ENCODE data around the gene ABI2. TPM values are rescaled to one million over a fixed set of nuclear protein-coding genes. Genes with fewer than 3 reads are reported as not detected.
A peak's percentile ranks its signal among the peaks of the same experiment; 100 is the strongest.
"Not testable (repeated sequence)": the region's sequence is repeated elsewhere in the genome, so short reads cannot be mapped to it uniquely, and the experiment has no call there.

The ABI2 gene
- total and polyA plus RNA-seq, 4 experiments from 2014 or later, result 19.7 to 39.1 (median 26.3) TPM

GRCh38 chr2:203427061-203427460, 98.9 kb downstream of the ABI2 start:
- H3K9me3 Mint-ChIP-seq, result no peaks in the 10 kb centered on the region
- intact Hi-C loops (cut with micrococcal nuclease), result no loop called here
- H3K27ac Mint-ChIP-seq, result no peak overlapping the region
- no peaks in the 10 kb centered on the region for H3K9me3 ChIP-seq (ENCODE audit: control insufficient read depth in 1 of 2, low read length in 2 of 2)
- ChIA-PET CTCF (ENCODE audit: partially characterized antibody) (interaction anchor here (3.0 kb wide), 1 partner anchor 25 kb away, joined by 12 read pairs; no protein-coding TSS in a partner anchor), POLR2A (ENCODE audit: partially characterized antibody) (no interaction called here)
- H3K27me3 ChIP-seq (ENCODE audit: insufficient read depth, low read length), result no peaks in the 10 kb centered on the region
- DNase-seq, result no peak
- H3K4me1 ChIP-seq (ENCODE audit: insufficient read depth, low read length), result no peaks in the 10 kb centered on the region
- H3K27me3 Mint-ChIP-seq, result no peaks in the 10 kb centered on the region
- H3K36me3 Mint-ChIP-seq, result peaks cover 33 to 34% of the 10 kb centered on the region in 2 donors
- H3K4me1 Mint-ChIP-seq, result no peaks in the 10 kb centered on the region
- H3K4me3 ChIP-seq (ENCODE audit: low read length in 2 of 2), result no peak overlapping the region
- H3K27ac ChIP-seq (ENCODE audit: low read depth, low read length), result no peak overlapping the region
- H3K4me3 Mint-ChIP-seq, result no peak overlapping the region
- H3K36me3 ChIP-seq (ENCODE audit: insufficient read depth, low read length), result no peaks in the 10 kb centered on the region

GRCh38 chr2:203429643-203430042, 101.4 kb downstream of the ABI2 start:
- H3K27ac ChIP-seq (ENCODE audit: low read depth, low read length); H3K36me3 ChIP-seq (ENCODE audit: insufficient read depth, low read length); DNase-seq; H3K4me3 Mint-ChIP-seq; H3K4me3 ChIP-seq (ENCODE audit: low read length in 2 of 2); intact Hi-C loops (cut with micrococcal nuclease); H3K27ac Mint-ChIP-seq; H3K9me3 Mint-ChIP-seq; H3K4me1 ChIP-seq (ENCODE audit: insufficient read depth, low read length); H3K9me3 ChIP-seq (ENCODE audit: control insufficient read depth in 1 of 2, low read length in 2 of 2); H3K4me1 Mint-ChIP-seq; H3K27me3 Mint-ChIP-seq; POLR2A ChIA-PET (ENCODE audit: partially characterized antibody); H3K27me3 ChIP-seq (ENCODE audit: insufficient read depth, low read length): not testable (repeated sequence)
- peaks cover 24 to 27% of the 10 kb centered on the region in 2 donors for H3K36me3 Mint-ChIP-seq
- CTCF ChIA-PET (ENCODE audit: partially characterized antibody), result interaction anchor here (3.0 kb wide), 1 partner anchor 23 kb away, joined by 12 read pairs; no protein-coding TSS in a partner anchor

GRCh38 chr2:203431391-203432185, 103.4 kb downstream of the ABI2 start:
- no peaks in the 10 kb centered on the region for H3K27me3 ChIP-seq (ENCODE audit: insufficient read depth, low read length)
- no peak overlapping the region for H3K4me3 Mint-ChIP-seq
- no peak overlapping the region for H3K27ac ChIP-seq (ENCODE audit: low read depth, low read length)
- H3K27me3 Mint-ChIP-seq, result no peaks in the 10 kb centered on the region
- no peak overlapping the region for H3K4me3 ChIP-seq (ENCODE audit: low read length in 2 of 2)
- H3K36me3 ChIP-seq (ENCODE audit: insufficient read depth, low read length), result no peaks in the 10 kb centered on the region
- no peaks in the 10 kb centered on the region for H3K9me3 Mint-ChIP-seq
- no peak overlapping the region for H3K27ac Mint-ChIP-seq
- H3K36me3 Mint-ChIP-seq, result peaks cover 20 to 27% of the 10 kb centered on the region in 2 donors
- H3K4me1 ChIP-seq (ENCODE audit: insufficient read depth, low read length), result no peaks in the 10 kb centered on the region
- no peaks in the 10 kb centered on the region for H3K4me1 Mint-ChIP-seq
- DNase-seq, result no peak
- no peaks in the 10 kb centered on the region for H3K9me3 ChIP-seq (ENCODE audit: control insufficient read depth in 1 of 2, low read length in 2 of 2)
- intact Hi-C loops (cut with micrococcal nuclease), result no loop called here
- POLR2A ChIA-PET (ENCODE audit: partially characterized antibody), result no interaction called here
- CTCF ChIA-PET (ENCODE audit: partially characterized antibody), result interaction anchor here (1.8 kb wide), 1 partner anchor 11 kb away, joined by 5 read pairs; no protein-coding TSS in a partner anchor

- ChIA-PET POLR2A (ENCODE audit: partially characterized antibody) (no interaction called here), CTCF (ENCODE audit: partially characterized antibody) (interaction anchor here (1.8 kb wide), 1 partner anchor 9 kb away, joined by 5 read pairs; no protein-coding TSS in a partner anchor)
- H3K4me3 ChIP-seq (ENCODE audit: low read length in 2 of 2), result no peak overlapping the region
- intact Hi-C loops (cut with micrococcal nuclease), result no loop called here
- H3K9me3 ChIP-seq (ENCODE audit: control insufficient read depth in 1 of 2, low read length in 2 of 2), result no peaks in the 10 kb centered on the region
- H3K27me3 ChIP-seq (ENCODE audit: insufficient read depth, low read length), result no peaks in the 10 kb centered on the region
- H3K27ac Mint-ChIP-seq, result peak overlapping the region in 1 of 7 donors; percentile 47
- no peak for DNase-seq
- H3K9me3 Mint-ChIP-seq, result no peaks in the 10 kb centered on the region
- peaks cover 13 to 16% of the 10 kb centered on the region in 2 donors for H3K36me3 Mint-ChIP-seq
- H3K4me3 Mint-ChIP-seq, result no peak overlapping the region
- H3K4me1 Mint-ChIP-seq, result no peaks in the 10 kb centered on the region
- H3K36me3 ChIP-seq (ENCODE audit: insufficient read depth, low read length), result no peaks in the 10 kb centered on the region
- H3K27ac ChIP-seq (ENCODE audit: low read depth, low read length), result no peak overlapping the region
- no peaks in the 10 kb centered on the region for H3K4me1 ChIP-seq (ENCODE audit: insufficient read depth, low read length)
- no peaks in the 10 kb centered on the region for H3K27me3 Mint-ChIP-seq
These were observed 104.6 kb downstream of the ABI2 start for GRCh38 chr2:203432811-203433210.

GRCh38 chr2:203436496-203436895, 108.3 kb downstream of the ABI2 start:
- H3K27ac ChIP-seq (ENCODE audit: low read depth, low read length), result no peak overlapping the region
- Mint-ChIP-seq H3K4me3 (no peak overlapping the region), H3K9me3 (no peaks in the 10 kb centered on the region), H3K36me3 (peaks cover 4 to 12% of the 10 kb centered on the region in 2 donors), H3K27ac (no peak overlapping the region), H3K27me3 (no peaks in the 10 kb centered on the region), H3K4me1 (no peaks in the 10 kb centered on the region)
- H3K9me3 ChIP-seq (ENCODE audit: control insufficient read depth in 1 of 2, low read length in 2 of 2), result no peaks in the 10 kb centered on the region
- no peak for DNase-seq
- CTCF ChIA-PET (ENCODE audit: partially characterized antibody), result interaction anchor here (0.6 kb wide), 1 partner anchor 105 kb away, joined by 3 read pairs; no protein-coding TSS in a partner anchor
- H3K27me3 ChIP-seq (ENCODE audit: insufficient read depth, low read length), result no peaks in the 10 kb centered on the region
- no peaks in the 10 kb centered on the region for H3K36me3 ChIP-seq (ENCODE audit: insufficient read depth, low read length)
- POLR2A ChIA-PET (ENCODE audit: partially characterized antibody), result no interaction called here
- H3K4me3 ChIP-seq (ENCODE audit: low read length in 2 of 2), result no peak overlapping the region
- no peaks in the 10 kb centered on the region for H3K4me1 ChIP-seq (ENCODE audit: insufficient read depth, low read length)
- intact Hi-C loops (cut with micrococcal nuclease), result no loop called here

- intact Hi-C loops (cut with micrococcal nuclease), result no loop called here
- CTCF ChIA-PET (ENCODE audit: partially characterized antibody), result interaction anchor here (2.4 kb wide), 1 partner anchor 17 kb away, joined by 9 read pairs; no protein-coding TSS in a partner anchor
- POLR2A ChIA-PET (ENCODE audit: partially characterized antibody), result no interaction called here
These were observed 109.3 kb downstream of the ABI2 start for GRCh38 chr2:203437511-203437910.

GRCh38 chr2:203438528-203438927, 110.3 kb downstream of the ABI2 start:
- Histone ChIP-seq H3K27ac (ENCODE audit: low read depth, low read length) (no peak overlapping the region), H3K4me1 (ENCODE audit: insufficient read depth, low read length) (no peaks in the 10 kb centered on the region), H3K4me3 (ENCODE audit: low read length in 2 of 2) (no peak overlapping the region), H3K27me3 (ENCODE audit: insufficient read depth, low read length) (no peaks in the 10 kb centered on the region), H3K36me3 (ENCODE audit: insufficient read depth, low read length) (no peaks in the 10 kb centered on the region), H3K9me3 (ENCODE audit: control insufficient read depth in 1 of 2, low read length in 2 of 2) (no peaks in the 10 kb centered on the region)
- POLR2A ChIA-PET (ENCODE audit: partially characterized antibody), result no interaction called here
- intact Hi-C loops (cut with micrococcal nuclease), result no loop called here
- Mint-ChIP-seq H3K4me1 (no peaks in the 10 kb centered on the region), H3K27me3 (no peaks in the 10 kb centered on the region), H3K4me3 (no peak overlapping the region), H3K36me3 (peaks cover 0 to 9% of the 10 kb centered on the region in 2 donors), H3K9me3 (no peaks in the 10 kb centered on the region), H3K27ac (no peak overlapping the region)
- no peak for DNase-seq
- CTCF ChIA-PET (ENCODE audit: partially characterized antibody), result interaction anchor here (2.4 kb wide), 1 partner anchor 16 kb away, joined by 9 read pairs; no protein-coding TSS in a partner anchor

More at GRCh38 chr2:203437511-203437910, 109.3 kb downstream of the ABI2 start:
- Mint-ChIP-seq H3K9me3 (no peaks in the 10 kb centered on the region), H3K36me3 (peaks cover 4 to 9% of the 10 kb centered on the region in 2 donors), H3K27me3 (no peaks in the 10 kb centered on the region), H3K27ac (no peak overlapping the region), H3K4me1 (no peaks in the 10 kb centered on the region), H3K4me3 (no peak overlapping the region)
- Histone ChIP-seq H3K4me1 (ENCODE audit: insufficient read depth, low read length) (no peaks in the 10 kb centered on the region), H3K36me3 (ENCODE audit: insufficient read depth, low read length) (no peaks in the 10 kb centered on the region), H3K9me3 (ENCODE audit: control insufficient read depth in 1 of 2, low read length in 2 of 2) (no peaks in the 10 kb centered on the region), H3K27me3 (ENCODE audit: insufficient read depth, low read length) (no peaks in the 10 kb centered on the region), H3K4me3 (ENCODE audit: low read length in 2 of 2) (no peak overlapping the region), H3K27ac (ENCODE audit: low read depth, low read length) (no peak overlapping the region)
- DNase-seq, result no peak

All from CD4-positive, alpha-beta memory T cell (primary cell).